Neutrophil (primary cell): ENCODE data around the gene CD93.

Experiments used
- H3K27ac ChIP-seq: fragments of 200-600 bp; sonication (generic); 2 replicates; pipeline ENCODE4 v1.5.1; 2016; ENCODE audit warnings: mild to moderate bottlenecking, moderate library complexity
- H3K27me3 ChIP-seq: fragments of 200-600 bp; sonication (generic); 2 replicates; pipeline ENCODE4 v1.6.0; 2016; ENCODE audit warnings: mild to moderate bottlenecking
- H3K36me3 ChIP-seq: fragments of 200-600 bp; sonication (generic); 2 replicates; pipeline ENCODE4 v1.5.1; 2017
- H3K4me1 ChIP-seq, 2 experiments: fragments of 200-600 bp in 1 of 2; sonication (generic) in 1 of 2; 1 replicate in 1 of 2; 2 replicates in 1 of 2; pipeline versions ENCODE4 v1.5.1 to v1.6.1; 2013 to 2016; ENCODE audit warnings: low read depth in 1 of 2, low read length in 1 of 2, mild to moderate bottlenecking in 1 of 2, moderate library complexity in 1 of 2; ENCODE audit not compliant: control insufficient read depth in 1 of 2, insufficient read depth in 1 of 2
- H3K4me3 ChIP-seq, 2 experiments: fragments of 200-600 bp in 1 of 2; sonication (generic) in 1 of 2; 1 replicate in 1 of 2; 2 replicates in 1 of 2; pipeline ENCODE4 v1.5.1; 2013 to 2016; ENCODE audit warnings: low read depth in 1 of 2, low read length in 1 of 2, mild to moderate bottlenecking in 1 of 2, moderate library complexity in 1 of 2
- H3K9me3 ChIP-seq: fragments of 200-600 bp; sonication (generic); 2 replicates; pipeline ENCODE4 v1.5.1; 2016
- TF ChIP-seq, protein P1 (sequence below): fragments of 200-600 bp; sonication (generic); IDR thresholded peaks from 2 replicates; pipeline ENCODE4 v1.5.1; 2016; ENCODE audit warnings: antibody characterized with exemption

The CD93 gene

DNA sequence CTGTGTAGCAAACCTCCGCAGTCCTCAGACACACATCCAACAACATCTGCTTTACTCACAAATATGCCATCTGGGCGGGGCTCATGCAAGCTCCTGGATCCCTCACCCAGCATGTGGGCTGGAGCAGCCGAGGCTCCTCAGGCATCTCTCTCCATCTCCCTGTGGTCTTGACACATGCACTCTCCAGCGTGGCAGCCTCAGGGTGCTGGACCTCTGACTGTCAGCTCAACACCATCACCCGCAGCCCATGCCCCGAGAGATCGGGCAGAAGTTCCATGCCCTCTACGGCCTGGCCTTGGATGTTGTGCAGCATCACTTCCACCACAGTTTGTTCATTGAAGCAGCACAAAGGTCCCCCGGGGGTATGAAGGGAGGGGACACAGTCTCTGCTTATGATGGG lies 32.6 kb upstream of the CD93 start:
- TF ChIP-seq, protein P1, sequence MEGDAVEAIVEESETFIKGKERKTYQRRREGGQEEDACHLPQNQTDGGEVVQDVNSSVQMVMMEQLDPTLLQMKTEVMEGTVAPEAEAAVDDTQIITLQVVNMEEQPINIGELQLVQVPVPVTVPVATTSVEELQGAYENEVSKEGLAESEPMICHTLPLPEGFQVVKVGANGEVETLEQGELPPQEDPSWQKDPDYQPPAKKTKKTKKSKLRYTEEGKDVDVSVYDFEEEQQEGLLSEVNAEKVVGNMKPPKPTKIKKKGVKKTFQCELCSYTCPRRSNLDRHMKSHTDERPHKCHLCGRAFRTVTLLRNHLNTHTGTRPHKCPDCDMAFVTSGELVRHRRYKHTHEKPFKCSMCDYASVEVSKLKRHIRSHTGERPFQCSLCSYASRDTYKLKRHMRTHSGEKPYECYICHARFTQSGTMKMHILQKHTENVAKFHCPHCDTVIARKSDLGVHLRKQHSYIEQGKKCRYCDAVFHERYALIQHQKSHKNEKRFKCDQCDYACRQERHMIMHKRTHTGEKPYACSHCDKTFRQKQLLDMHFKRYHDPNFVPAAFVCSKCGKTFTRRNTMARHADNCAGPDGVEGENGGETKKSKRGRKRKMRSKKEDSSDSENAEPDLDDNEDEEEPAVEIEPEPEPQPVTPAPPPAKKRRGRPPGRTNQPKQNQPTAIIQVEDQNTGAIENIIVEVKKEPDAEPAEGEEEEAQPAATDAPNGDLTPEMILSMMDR, result no peak
- Histone ChIP-seq H3K9me3 (no peaks in the 10 kb centered on the region), H3K36me3 (no peaks in the 10 kb centered on the region), H3K27ac (peak overlapping the region; percentile 54), H3K27me3 (no peaks in the 10 kb centered on the region), H3K4me3 (no peak overlapping the region), H3K4me1 (peaks cover 42 to 49% of the 10 kb centered on the region in 2 experiments)

DNA sequence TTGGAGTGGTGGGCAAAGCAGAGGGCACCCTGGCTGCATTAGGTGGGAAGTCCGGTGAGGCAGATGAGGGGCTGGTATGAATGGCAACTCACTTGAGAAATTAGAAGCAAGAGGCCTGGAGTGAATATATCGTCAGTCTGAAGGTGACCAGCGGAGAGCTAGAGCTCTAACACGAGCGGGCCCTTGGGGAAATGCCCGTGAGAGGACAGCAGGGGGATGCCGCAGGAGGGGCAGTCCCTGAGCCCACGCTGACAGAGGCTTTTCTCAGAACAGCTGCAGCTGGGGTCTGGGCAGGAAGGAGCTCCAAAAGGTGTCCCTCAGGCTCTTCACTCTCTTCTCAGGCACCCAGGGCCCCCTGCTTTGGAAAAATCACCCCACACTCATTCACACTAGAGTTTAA lies 32.0 kb upstream of the CD93 start:
- TF ChIP-seq, protein P1, result no peak
- Histone ChIP-seq H3K27me3 (no peaks in the 10 kb centered on the region), H3K4me3 (no peak overlapping the region), H3K36me3 (no peaks in the 10 kb centered on the region), H3K9me3 (no peaks in the 10 kb centered on the region), H3K4me1 (peaks cover 48 to 53% of the 10 kb centered on the region in 2 experiments), H3K27ac (peak overlapping the region; percentile 54)

DNA sequence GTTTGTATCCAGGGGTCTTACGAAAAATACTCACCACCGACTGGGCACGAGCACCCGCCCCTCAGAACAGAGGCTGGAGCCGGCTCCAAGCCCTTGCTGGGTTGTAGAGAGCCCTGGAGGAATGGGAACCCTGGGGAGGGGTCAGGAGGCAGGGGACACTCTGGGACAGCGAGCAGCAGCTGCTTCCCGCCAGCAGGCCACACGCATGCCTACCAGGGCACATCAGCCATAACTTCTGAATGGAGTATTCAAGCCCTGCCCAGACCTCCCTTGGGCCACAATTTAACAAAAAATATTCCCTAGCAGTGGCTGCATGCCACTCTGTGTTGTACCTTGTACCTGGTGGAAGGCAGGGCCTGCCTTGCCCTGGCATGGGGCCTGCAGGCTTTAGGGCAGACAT lies 31.6 kb upstream of the CD93 start:
- Histone ChIP-seq H3K27ac (peak overlapping the region; percentile 7), H3K4me3 (no peak overlapping the region), H3K27me3 (no peaks in the 10 kb centered on the region), H3K4me1 (peaks cover 53 to 57% of the 10 kb centered on the region in 2 experiments), H3K9me3 (no peaks in the 10 kb centered on the region), H3K36me3 (no peaks in the 10 kb centered on the region)
- TF ChIP-seq, protein P1, result no peak

DNA sequence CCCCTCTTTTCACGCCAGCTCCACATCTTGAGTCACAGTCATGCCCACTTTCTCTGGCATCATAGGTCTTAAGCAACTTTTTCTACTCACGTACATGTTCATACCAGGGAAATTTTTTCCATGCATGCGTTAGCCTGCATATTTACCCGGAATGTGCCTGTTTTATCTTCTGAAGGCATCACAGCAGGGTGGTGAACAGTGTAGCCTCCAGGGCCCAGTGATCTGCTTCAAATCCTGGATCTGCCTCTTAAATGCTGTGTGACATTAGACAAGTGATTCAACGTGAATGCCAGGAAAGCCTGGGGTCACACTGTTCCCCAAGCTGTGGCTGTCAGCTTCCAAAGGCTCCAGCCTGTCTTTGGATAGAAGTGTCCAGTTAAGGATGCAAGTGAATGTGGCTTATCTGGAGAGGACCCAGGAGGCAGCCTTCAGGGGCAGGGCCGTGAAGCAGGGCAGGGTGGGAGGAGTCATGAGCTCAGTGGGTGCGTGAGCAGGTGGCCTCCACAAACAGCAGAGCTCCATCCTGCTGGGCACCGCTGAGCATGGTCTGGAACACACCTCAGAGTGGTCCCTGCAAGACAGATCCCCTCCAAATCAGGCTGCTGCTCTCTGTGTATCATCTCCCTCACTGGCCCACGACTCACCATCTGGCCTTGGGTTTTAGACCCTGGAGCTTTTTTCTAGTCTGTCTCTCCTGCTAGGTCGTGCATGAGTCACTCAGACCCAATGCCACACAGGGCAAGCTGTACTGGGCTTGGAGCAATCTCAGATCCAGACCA lies 30.4 kb upstream of the CD93 start:
- Histone ChIP-seq H3K4me1 (peaks cover 55 to 61% of the 10 kb centered on the region in 2 experiments), H3K36me3 (no peaks in the 10 kb centered on the region), H3K9me3 (no peaks in the 10 kb centered on the region), H3K4me3 (peak overlapping the region in 1 of 2 experiments; percentile 13), H3K27ac (peak overlapping the region; percentile 90), H3K27me3 (no peaks in the 10 kb centered on the region)
- TF ChIP-seq, protein P1, result no peak

DNA sequence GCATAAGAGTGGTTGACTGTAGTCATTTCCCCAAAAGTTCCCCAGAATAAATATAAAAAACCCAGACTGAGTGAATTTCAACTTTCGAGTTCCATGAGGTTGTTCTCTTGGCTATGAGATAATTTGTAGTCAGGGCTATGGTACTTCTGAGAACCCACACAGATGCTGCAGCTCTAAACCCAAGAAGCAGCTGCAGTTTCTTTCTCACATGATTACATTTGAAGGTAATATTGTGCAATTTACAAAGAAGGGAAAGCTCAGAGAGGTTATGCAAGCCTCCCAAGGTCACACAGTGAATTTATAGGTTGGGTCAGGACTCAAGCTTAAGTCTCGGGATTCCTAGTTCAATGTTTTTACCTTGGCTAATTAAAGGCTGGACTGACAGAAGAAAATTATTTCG lies 29.7 kb upstream of the CD93 start:
- H3K4me3 ChIP-seq, result peak overlapping the region; percentile 13 to 29
- peak overlapping the region; percentile 90 for H3K27ac ChIP-seq
- no peaks in the 10 kb centered on the region for H3K36me3 ChIP-seq
- no peaks in the 10 kb centered on the region for H3K27me3 ChIP-seq
- TF ChIP-seq, protein P1, result no peak
- peaks cover 56 to 64% of the 10 kb centered on the region in 2 experiments for H3K4me1 ChIP-seq
- no peaks in the 10 kb centered on the region for H3K9me3 ChIP-seq
